ENCODE data around the gene ADD3.
"Not testable (repeated sequence)": the region's sequence is repeated elsewhere in the genome, so short reads cannot be mapped to it uniquely, and the experiment has no call there.

The ADD3 gene

DNA sequence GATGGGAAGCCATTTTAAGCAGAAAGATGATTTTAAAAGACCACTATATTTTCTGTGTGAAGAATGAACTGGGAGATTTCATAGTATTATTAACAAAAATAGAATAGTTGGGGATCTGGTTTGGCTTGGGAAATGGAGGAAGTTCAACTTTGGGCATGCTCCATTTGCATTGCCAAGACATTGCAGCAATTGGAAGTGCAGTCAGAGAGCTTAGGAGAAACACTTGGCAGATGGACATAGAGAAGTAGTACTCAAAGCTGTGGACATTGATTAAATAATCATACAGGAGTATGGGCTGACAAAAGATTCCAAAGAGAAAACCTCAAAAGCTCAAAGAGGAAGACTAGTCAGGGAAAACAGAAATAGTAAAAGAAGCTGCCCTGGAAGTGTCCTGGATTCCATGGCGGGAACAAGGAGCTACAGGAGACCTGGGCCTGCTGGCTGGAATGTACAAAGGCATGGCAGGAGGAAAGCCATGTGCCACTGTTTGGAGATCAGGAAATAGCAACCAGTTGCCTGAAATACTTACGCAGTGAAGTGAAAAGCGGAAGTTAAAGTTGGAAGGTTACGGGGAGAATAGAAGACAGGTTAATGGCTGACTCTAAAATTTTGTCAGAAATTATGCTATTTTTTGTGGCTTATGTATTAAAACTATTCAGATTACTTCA is 106.0 kb downstream of the ADD3 start:
- DNase-seq = no peak

DNA sequence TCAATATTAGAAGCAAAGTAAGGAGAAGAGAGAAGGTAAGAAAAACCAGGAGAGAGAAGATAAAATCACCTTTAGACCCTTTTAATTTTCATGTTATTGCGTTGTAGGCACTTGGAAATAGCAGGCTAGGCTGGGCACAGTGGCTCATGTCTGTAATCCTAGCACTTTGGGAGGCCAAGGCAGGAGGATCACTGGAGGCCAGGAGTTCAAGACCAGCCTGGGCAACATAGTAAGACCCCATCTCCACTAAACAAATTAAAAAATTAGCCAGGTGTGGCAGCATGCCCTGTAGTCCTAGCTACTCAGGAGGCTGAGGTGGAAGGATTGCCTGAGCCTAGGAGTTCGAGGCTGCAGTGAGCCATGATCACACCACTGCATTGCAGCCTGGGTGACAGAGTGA is 106.9 kb downstream of the ADD3 start:
- not testable (repeated sequence) for DNase-seq

DNA sequence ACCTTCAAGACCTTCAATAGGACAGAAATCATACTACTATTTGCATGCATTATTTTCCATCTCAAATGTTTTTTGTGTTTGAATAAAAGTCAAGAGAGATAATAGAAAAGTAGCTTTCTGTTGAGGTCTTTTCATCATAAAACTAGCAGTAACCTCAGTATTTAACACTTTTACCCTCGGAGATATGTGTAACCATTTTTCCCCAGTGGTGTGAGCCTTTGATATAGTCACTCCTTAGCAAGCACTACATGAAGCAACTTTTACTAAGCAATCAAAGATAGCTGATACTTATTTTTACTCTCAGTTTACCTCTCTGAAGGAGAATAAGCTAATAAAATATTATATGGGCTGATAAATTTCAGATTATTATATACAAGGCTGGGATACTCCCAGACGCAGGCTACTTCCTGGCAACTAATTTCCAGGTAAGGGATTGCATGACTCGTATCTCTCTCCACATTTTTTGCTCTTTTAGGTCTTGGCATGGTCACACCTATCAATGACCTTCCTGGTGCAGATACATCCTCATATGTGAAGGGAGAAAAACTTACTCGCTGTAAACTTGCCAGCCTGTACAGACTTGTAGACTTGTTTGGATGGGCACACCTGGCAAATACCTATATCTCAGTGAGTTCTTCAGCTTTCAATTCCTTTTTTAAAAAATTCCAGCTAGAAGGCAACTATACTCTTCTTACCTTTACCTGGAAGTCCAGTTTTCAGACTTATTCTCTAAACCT is 108.2 kb downstream of the ADD3 start:
- no peak for DNase-seq

DNA sequence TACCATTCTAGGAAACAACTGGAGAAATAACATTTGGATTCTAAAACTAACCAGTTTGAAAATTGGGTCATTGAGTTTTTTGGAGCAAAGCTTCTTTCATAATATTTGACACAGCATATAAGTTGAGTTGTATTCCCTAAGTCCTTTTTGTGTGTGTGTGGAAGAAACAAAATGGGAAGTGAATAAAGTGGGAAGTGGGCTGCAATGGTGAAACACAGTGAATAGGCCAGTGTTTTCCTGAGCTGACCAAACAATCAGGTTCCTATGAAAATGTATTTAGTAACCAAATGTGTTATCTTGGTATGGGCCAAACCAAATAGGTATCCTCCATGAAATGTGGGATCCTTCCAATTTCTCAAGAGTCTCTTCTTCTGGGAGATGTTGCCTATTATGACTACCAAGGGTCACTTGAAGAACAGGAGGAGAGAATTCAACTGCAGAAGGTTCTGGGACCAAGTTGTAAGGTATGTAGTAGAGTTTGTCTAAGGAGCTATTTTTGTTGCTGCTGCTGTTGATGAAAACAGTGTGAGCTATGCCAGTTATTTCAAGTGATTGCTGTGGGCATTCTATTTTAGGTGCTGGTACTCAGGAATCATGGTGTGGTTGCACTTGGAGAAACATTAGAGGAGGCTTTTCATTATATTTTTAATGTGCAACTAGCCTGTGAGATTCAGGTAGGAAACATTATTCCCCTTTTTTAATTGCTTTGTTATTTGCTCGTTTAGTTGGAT is 111.3 kb downstream of the ADD3 start:
- no peak for DNase-seq

DNA sequence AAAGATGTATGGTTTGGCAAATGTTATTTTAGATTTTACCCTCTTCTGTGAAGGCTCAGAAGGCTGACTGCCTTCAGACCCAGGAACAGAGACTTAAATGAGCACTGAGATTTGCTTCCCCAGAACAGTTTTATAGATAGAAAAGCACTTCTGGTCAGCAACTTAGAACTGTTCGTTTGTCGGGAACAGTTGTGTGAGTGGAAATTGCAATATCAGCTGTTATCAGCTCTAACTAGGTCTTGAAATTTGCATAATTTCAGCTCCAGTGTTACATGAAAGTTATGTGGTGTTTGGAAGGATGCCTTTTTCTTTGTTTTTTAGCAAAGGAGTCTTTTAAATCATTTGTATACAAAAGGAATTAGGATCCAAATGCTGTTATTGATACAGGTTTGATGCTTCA is 115.8 kb downstream of the ADD3 start:
- DNase-seq = no peak

DNA sequence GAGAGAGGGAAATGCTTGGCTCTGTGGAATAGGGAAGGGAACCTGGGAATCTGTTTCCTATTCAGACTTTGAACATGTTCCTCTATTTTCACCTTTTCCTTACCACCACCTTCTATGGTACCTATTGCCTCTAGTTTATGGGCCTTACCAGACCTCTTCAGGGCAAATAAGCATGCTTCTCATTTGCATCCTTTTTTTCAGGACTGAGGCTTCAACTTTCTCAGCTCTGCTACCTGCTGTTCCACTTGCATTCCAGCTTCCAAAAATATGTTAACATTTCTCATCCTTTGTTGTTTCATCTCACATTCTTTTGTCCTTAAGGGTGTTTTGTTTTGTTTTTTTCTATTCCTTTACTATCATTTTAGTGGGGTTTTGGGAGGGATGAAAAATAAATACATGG is 121.7 kb downstream of the ADD3 start:
- DNase-seq = no peak

DNA sequence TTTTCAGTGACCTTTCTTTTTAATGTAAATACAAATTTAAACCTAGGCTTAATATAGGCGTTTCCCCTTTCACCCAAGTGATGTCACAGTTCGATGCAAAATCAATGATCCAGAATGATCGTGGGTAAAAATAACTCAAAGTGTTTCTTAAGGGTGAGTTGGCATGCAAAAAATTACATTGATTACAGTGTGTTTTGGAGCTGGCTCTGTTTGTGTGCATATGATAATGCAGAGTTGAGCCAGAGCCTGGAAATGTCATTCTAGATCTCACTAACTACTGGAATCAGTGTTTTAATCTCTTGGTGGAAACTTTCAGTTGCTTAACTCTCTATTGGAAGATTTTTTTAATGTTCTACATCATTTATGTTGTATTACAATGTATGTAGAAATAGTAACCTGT is 127.1 kb downstream of the ADD3 start:
- no peak for DNase-seq

DNA sequence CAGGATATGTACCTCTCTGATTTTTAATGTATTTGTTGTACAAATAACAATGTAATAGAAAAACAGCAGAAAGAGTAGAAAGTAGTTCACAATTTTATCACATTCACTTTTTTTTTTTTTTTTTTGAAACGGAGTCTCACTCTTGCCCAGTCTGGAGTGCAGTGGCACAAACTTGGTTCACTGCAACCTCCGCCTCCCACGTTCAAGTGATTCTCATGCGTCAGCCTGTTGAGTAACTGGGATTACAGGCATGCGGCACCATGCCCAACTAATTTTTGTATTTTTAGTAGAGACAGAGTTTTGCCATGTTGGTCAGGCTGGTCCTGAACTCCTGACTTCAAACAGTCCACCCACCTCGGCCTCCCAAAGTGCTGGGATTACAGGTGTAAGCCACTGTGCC is 128.1 kb downstream of the ADD3 start:
- not testable (repeated sequence) for DNase-seq

DNA sequence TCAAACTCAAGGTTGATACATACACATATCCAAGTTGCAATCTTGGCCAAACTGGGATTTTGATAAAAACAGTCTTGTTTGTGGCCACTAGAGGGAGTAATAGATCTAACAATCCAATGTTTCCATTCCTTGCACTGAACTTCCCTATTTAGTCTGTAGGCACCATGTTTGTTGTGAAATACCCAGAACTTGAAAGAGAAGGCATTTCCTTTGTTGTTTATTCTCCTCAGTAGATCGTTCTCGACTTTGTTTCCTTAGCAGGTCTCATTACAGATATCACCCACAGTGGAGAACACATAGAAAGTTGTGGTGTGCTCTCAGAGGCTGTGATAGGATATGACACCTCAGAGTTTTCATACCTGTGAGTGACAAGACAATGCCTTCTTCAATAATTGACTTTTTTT is 129.4 kb downstream of the ADD3 start:
- no peak for DNase-seq

DNA sequence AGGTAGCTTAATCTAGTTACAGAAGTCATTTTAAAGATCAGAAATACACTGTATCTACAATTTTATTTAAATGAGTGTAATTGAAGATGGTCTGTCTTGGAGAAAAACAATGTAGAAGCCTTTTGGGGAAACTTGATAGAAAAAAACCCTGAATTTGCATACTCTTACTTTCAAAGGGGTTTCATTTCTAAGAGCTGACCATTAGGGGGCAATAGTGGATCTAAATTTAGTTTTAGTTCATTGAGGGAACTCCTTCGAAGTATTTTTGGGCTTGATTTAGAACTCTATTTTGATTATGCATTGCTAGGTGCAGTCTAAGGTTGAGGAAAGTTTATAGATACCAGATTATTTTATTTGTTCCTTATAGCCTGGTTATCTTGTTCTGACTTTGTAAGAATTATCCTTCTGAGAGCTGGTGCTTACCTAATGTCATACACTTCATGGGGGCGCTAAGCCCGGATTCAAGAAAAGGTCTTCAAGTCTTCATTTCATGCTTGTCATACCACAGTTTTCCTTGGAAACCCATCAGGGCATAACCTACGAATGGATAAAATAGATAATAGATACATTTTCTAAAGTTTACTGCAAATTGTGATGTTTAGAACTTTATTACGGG is 130.5 kb downstream of the ADD3 start:
- no peak for DNase-seq

DNA sequence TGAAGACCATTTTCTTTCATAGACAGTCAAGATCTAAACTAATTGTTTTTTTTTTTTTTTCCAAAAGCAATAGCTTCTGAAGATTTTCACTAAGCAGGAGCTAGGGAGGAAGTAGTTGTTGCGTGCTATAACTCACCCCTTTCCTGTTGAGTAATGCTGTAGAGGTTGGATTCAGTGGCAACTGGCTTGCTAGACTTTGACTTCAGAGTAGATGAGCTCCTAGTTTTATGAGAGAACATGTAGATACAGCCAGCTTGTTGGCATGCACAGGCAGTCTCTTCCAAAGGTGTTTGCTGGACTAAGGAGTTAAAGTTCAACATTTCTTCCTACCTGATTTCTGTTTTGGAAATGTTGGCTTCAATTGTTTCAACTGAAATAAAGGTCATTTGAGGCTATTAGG is 133.4 kb downstream of the ADD3 start:
- no peak for DNase-seq

DNA sequence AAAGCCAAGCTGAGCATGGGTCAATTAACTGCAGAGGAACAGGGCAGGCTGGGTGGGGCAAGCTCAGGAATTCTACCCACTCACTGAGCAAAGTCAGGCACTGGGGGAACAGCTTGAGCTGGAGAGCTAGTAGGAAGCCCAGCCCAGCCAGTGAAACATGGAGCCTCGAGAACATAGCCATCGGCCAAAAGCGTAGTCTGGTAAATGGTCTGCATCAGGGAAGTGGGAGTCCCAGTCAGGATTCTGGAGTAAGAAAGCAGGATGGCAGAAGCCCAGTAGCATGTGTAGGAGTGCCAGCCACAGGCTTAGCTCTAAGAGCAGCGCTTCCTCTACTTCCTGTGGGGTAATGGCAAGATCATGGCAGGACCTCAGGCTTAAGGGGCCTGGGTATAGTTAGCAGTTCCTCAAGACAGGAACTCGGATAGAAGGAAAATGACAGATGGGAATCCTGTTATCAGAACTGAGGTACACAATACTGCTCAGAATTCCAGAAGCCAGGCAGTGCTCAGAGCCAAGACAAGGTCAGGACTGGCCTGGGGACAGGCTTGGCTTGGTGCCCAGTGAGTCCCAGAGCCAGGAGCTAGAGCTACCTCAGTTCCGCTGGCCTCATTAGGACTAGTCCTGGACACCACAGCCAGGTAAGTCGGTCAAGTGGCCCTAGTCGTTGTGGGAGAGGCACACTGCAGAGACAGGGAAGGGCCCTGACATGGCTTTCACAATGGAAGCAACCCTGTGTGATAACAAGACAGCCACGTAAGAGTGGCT is 134.3 kb downstream of the ADD3 start:
- no peak for DNase-seq

DNA sequence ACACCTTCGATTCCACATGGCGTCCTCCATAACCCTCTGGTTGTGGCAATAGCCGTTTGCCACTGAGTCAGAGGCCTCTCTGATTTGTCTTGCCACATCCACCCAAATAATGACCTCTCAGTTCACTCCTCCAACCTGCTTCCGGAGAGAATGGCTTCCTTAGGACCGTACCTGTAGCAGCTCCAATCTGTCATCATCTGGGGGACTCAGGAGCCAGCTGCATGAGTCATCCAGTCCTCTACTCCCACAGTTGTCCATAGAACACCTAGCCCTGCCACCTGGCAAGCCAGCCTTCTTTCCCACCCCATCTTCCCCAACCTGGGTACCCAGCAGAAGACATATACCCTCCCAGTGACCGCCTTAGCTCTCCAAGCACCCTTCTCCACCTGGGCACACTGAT is 135.2 kb downstream of the ADD3 start:
- DNase-seq = no peak

DNA sequence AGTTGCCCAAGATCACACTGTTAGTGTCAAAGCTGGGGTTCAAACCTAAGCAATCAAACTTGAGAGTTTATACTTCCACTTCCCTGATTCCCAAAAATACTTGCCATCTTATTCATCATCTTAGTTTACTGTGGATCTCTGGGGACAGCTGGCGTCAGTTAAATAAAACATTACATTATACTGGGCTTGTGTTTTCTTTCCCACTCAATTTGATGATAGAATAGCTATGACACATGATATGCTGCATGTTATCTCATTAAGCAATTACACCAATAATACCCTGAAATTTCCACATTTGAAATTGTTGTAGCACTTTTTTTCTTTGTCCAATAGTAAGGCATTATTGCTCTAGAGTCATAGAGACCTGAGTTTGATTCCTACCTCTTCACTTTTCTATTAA is 136.7 kb downstream of the ADD3 start:
- DNase-seq = no peak

DNA sequence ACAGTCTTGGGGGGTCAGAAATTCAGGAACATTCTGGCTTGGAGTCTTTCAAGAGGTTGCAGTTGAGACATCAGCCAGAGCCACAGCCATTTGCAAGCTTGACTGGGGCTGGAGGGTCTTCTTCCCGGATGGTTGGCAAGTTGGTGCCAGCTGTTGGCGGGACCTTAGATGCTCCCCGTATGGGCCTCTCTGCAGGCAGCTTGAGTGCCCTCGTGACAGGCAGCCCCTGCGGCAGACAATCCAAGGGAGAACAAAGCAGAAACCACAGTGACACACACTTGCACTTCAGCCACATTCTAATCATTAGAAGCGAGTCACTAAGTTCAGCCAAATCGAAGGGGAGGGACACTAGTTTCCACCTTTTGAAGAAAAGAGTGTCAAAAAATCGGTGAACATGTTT is 140.2 kb downstream of the ADD3 start:
- no peak for DNase-seq

DNA sequence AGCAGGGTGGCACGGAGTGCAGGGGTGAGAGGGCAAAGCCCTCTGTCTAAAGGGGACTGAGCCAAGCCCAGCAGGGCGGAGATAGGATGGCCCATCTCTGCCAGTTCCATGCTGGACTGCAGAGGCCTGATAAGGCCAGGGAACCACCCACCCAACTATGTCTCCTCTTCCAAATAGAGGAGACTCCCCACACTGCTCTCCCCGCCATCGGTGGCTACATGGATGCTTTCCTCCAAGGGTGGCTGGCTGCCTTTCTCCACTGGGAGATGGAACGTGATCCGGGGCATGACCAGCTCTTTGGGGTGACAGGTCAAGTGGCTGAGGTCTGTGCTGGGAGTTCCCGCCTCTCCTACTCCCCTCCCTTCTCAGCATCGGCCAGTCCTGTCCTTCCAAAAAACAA is 141.5 kb downstream of the ADD3 start:
- no peak for DNase-seq

DNA sequence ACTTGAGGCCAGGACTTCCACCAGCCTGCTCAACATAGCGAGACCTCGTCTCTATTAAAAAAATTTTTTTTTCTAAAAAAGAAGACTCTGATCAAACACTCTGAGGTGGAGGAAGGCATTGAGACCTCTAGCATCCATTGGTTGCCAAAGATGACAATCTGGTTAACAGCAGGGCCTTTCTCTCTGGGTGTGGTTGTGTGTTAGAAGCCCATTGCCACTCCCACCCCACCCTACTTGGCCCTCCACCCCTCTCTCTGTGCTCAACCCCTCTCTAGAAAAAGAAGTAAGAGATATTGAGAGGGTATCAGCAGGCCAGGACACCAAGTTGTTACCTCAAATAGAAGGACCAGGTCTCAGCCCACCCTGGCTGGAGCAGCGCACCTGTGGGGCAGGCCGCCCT is 142.3 kb downstream of the ADD3 start:
- no peak for DNase-seq

DNA sequence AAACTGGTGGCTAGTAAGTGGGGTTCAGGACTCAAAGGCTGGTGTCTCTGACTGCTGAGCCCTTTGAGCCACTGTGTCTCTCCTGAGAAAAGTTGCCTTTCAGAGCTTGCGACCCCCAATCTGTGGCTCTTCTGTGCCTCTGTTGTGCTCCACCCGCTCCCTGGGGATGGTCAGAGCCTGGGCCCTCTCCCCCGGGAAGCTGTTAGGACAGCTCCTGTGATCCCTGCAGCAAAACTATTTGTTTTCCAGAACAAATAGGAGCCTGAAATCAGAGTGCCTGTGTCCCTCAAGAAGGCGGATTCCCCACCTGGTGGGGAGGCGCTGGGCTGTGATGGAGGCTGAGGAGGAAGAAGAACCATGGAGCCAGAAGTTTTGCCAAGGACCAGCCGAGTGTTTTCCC is 143.2 kb downstream of the ADD3 start:
- no peak for DNase-seq

DNA sequence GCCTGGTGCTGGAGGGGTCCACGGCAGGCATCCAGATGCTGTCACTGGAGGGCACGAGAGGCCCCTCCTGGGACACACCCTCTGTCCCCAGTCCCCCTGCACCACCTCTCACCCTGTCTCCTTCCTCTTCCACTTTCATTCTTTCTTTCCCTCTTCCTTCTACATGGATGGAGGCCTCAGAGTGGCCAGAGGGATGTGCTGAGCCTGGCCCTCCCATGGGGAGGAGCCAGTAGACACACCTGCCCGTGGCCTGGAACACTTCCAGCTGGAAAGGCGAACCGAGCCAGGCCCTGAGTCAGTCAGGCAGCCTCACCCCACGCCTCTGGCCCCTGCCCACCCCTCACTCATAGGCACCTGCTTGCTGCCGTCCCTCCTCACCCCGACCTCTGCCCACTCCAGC is 143.7 kb downstream of the ADD3 start:
- DNase-seq = no peak

DNA sequence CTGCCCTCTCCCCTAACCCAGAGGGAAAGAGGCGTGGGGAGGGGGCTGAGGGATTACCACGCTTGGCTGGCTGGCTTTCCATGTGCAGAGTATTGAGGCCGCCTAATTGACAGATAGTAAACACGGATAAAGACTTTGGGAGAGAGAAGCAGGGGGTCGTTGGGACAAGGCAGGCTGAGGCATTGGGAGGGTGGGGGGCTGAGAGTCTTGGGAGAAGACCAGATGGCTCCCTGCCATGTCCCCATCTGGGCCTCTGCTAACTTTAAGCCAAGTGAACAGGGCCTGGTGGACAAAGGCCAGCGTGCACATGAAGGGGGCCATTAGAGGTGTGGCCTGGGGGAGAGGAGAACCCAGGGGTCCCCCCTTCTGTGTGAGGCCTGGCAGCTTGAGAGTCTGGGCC is 144.2 kb downstream of the ADD3 start:
- no peak for DNase-seq

DNA sequence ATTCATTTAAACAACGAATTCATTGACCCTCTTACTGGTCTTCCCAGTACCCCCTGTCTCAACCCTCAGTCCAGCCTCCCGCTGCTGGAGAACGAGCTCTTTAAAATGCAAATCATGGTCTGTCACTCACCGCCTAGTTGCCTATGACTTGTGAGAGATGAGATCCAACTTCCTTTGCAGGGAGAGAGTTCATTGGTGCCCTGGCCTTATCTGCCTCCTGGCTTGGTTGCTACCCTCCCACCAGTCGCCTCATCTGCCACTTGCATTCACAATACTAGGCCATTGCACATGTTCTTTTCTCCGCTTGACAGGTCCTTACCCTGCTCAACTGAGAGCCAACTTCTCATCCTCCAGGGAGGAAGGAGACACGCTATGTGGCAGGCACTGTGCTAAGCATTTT is 145.6 kb downstream of the ADD3 start:
- no peak for DNase-seq

DNA sequence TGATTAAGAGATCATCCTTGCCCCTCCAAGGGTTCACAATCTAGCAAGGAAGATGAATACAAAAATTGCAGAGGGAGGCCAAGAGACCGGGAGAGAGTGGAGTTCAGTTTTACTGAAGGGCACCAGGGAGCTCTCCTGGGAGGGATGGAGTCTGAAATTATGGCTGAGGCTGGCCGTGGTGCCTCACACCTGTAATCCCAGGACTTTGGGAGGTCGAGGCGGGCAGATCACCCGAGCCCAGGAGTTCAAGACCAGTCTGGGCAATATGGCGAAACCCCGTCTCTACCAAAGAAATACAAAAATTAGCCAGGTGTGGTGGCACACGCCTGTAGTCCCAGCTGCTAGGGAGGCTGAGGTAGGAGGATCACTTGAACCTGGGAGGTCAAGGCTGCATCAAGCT is 148.3 kb downstream of the ADD3 start:
- no peak for DNase-seq
